Uterus (tissue), 2 donors: Measurements from ENCODE around the gene RGS6.

ENCODE experiments used
- POLR2A ChIP-seq, 2 donors: fragments of 450-650 bp; IDR thresholded peaks; one replicate each; pipeline ENCODE4 v1.6.1; 2016; ENCODE audit warnings: antibody characterized with exemption in 2 of 2, mild to moderate bottlenecking in 1 of 2, moderate library complexity in 1 of 2
- TF ChIP-seq, protein P1 (sequence below), 4 experiments: fragments of 200-600 bp in 2 of 4; fragments of 450-650 bp in 2 of 4; sonication (generic) in 2 of 4; IDR thresholded peaks; one replicate each; pipeline ENCODE4 v1.5.1; 2016 to 2019; ENCODE audit warnings: antibody characterized with exemption in 4 of 4, mild to moderate bottlenecking in 2 of 4, moderate library complexity in 1 of 4

DNA sequence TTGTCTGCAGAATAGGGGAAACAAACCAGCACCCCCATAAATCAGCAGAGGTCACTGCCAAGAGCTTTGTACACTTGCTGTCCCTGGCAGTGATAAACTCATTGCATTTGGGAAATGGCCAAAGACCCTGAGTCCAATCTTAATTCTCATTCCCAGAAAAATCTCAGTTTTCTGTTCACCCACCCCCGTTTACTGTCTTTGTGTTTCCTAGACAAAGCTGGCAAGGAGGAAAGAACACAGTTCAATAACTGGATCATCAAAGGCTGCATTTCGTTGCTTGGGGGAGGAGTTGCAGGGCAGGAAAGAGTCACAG lies 596.6 kb downstream of the RGS6 start:
- TF ChIP-seq, protein P1, sequence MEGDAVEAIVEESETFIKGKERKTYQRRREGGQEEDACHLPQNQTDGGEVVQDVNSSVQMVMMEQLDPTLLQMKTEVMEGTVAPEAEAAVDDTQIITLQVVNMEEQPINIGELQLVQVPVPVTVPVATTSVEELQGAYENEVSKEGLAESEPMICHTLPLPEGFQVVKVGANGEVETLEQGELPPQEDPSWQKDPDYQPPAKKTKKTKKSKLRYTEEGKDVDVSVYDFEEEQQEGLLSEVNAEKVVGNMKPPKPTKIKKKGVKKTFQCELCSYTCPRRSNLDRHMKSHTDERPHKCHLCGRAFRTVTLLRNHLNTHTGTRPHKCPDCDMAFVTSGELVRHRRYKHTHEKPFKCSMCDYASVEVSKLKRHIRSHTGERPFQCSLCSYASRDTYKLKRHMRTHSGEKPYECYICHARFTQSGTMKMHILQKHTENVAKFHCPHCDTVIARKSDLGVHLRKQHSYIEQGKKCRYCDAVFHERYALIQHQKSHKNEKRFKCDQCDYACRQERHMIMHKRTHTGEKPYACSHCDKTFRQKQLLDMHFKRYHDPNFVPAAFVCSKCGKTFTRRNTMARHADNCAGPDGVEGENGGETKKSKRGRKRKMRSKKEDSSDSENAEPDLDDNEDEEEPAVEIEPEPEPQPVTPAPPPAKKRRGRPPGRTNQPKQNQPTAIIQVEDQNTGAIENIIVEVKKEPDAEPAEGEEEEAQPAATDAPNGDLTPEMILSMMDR (IDR thresholded peaks at IDR 0.05), result no peak
- TF ChIP-seq POLR2A (IDR thresholded peaks at IDR 0.05), result no peak
